Measurements from ENCODE around the gene GLOD4.

DNA sequence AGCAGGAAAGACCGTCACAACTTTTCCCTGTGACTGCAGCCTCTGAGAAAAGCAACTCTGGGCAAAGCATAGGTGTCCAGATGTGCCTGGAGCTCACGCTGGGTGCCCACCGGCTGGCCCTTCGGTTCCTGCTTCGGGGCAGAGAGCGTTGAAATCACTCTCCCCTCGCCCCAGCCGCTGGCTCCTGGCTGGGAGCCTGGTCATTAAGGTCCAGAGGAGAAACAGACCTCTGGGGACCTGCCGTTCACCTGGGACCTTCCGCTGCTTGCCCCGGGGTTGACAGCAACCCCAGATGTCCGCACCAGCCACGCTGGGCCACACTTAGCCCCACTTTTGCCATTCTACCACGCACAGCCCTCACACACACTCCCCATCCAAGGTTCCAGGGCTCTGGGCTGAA is 13.2 kb upstream of the GLOD4 start:
- TF ChIP-seq, protein P1, sequence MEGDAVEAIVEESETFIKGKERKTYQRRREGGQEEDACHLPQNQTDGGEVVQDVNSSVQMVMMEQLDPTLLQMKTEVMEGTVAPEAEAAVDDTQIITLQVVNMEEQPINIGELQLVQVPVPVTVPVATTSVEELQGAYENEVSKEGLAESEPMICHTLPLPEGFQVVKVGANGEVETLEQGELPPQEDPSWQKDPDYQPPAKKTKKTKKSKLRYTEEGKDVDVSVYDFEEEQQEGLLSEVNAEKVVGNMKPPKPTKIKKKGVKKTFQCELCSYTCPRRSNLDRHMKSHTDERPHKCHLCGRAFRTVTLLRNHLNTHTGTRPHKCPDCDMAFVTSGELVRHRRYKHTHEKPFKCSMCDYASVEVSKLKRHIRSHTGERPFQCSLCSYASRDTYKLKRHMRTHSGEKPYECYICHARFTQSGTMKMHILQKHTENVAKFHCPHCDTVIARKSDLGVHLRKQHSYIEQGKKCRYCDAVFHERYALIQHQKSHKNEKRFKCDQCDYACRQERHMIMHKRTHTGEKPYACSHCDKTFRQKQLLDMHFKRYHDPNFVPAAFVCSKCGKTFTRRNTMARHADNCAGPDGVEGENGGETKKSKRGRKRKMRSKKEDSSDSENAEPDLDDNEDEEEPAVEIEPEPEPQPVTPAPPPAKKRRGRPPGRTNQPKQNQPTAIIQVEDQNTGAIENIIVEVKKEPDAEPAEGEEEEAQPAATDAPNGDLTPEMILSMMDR (conservative IDR thresholded peaks at IDR 0.05; ENCODE audit: low read length) = no peak
- no peak for TF ChIP-seq EZH2phosphoT487 (IDR thresholded peaks at IDR 0.05; ENCODE audit: borderline replicate concordance, low read depth, low read length)
